ENCODE data around the gene CA5A.
"Not testable (repeated sequence)": the region's sequence is repeated elsewhere in the genome, so short reads cannot be mapped to it uniquely, and the experiment has no call there.

The CA5A gene

GRCh38 chr16:87948735-87949070 lies 12.4 kb upstream of the CA5A start:
- Histone ChIP-seq H3K36me3 (replicated peaks) (peaks cover 10% of the 10 kb centered on the region), H3K4me1 (peaks cover 12% of the 10 kb centered on the region), H3K27me3 (ENCODE audit: low read depth) (no peaks in the 10 kb centered on the region), H3K9me3 (no peaks in the 10 kb centered on the region), H3K4me3 (no peak overlapping the region)
- in situ Hi-C loops (cut with MboI; ENCODE audit: low sequenced_read_pairs), result no loop called here
- DNase-seq (ENCODE audit: low spot score in 2 of 2), result no peak

GRCh38 chr16:87948119-87948545 lies 11.8 kb upstream of the CA5A start:
- Histone ChIP-seq H3K4me3 (no peak overlapping the region), H3K36me3 (replicated peaks) (peaks cover 4% of the 10 kb centered on the region), H3K27me3 (ENCODE audit: low read depth) (no peaks in the 10 kb centered on the region), H3K4me1 (peaks cover 8% of the 10 kb centered on the region), H3K9me3 (no peaks in the 10 kb centered on the region)
- no peak for DNase-seq (ENCODE audit: low spot score in 2 of 2)
- in situ Hi-C loops (cut with MboI; ENCODE audit: low sequenced_read_pairs), result no loop called here

- Histone ChIP-seq H3K27me3 (ENCODE audit: low read depth) (no peaks in the 10 kb centered on the region), H3K36me3 (replicated peaks) (peaks cover 4% of the 10 kb centered on the region), H3K4me3 (no peak overlapping the region), H3K4me1 (peaks cover 5% of the 10 kb centered on the region), H3K9me3 (no peaks in the 10 kb centered on the region)
- in situ Hi-C loops (cut with MboI; ENCODE audit: low sequenced_read_pairs), result no loop called here
- DNase-seq (ENCODE audit: low spot score in 2 of 2), result no peak
Measured at GRCh38 chr16:87947356-87948118, 11.2 kb upstream of the CA5A start.

- Histone ChIP-seq H3K4me3 (no peak overlapping the region), H3K36me3 (replicated peaks) (peaks cover 2% of the 10 kb centered on the region), H3K4me1 (peaks cover 3% of the 10 kb centered on the region; the same call in 1 of the 2 replicates), H3K9me3 (no peaks in the 10 kb centered on the region), H3K27me3 (ENCODE audit: low read depth) (no peaks in the 10 kb centered on the region)
- no peak for DNase-seq (ENCODE audit: low spot score in 2 of 2)
- in situ Hi-C loops (cut with MboI; ENCODE audit: low sequenced_read_pairs), result no loop called here
Measured at GRCh38 chr16:87946596-87947347, 10.4 kb upstream of the CA5A start.

- H3K27me3 ChIP-seq (ENCODE audit: low read depth), result no peaks in the 10 kb centered on the region
- DNase-seq (ENCODE audit: low spot score in 2 of 2), result no peak
- no peaks in the 10 kb centered on the region for H3K9me3 ChIP-seq
- in situ Hi-C loops (cut with MboI; ENCODE audit: low sequenced_read_pairs), result no loop called here
- 0 out of 2 replicates have a peak, but pooled peaks cover under 1% of the 10 kb centered on the region for H3K4me1 ChIP-seq
- no peak overlapping the region for H3K4me3 ChIP-seq
- H3K36me3 ChIP-seq (replicated peaks), result no peaks in the 10 kb centered on the region
Measured at GRCh38 chr16:87945351-87946042, 9.2 kb upstream of the CA5A start.

GRCh38 chr16:87942680-87943079 lies 6.4 kb upstream of the CA5A start:
- Histone ChIP-seq H3K27me3 (ENCODE audit: low read depth) (no peaks in the 10 kb centered on the region), H3K9me3 (no peaks in the 10 kb centered on the region), H3K4me1 (no peaks in the 10 kb centered on the region), H3K36me3 (replicated peaks) (no peaks in the 10 kb centered on the region), H3K4me3 (no peak overlapping the region)
- DNase-seq (ENCODE audit: low spot score in 2 of 2), result no peak
- in situ Hi-C loops (cut with MboI; ENCODE audit: low sequenced_read_pairs), result no loop called here

- no peaks in the 10 kb centered on the region for H3K27me3 ChIP-seq (ENCODE audit: low read depth)
- H3K36me3 ChIP-seq (replicated peaks), result no peaks in the 10 kb centered on the region
- no peaks in the 10 kb centered on the region for H3K9me3 ChIP-seq
- H3K4me1 ChIP-seq, result no peaks in the 10 kb centered on the region
- no peak for DNase-seq (ENCODE audit: low spot score in 2 of 2)
- no peak overlapping the region for H3K4me3 ChIP-seq
- in situ Hi-C loops (cut with MboI; ENCODE audit: low sequenced_read_pairs), result no loop called here
Measured at GRCh38 chr16:87939562-87940423, 3.5 kb upstream of the CA5A start.

- H3K4me1 ChIP-seq, result no peaks in the 10 kb centered on the region
Measured at GRCh38 chr16:87938412-87938949, 2.2 kb upstream of the CA5A start.

GRCh38 chr16:87937231-87937542 lies 858 bp upstream of the CA5A start:
- H3K27me3 ChIP-seq (ENCODE audit: low read depth); DNase-seq (ENCODE audit: low spot score in 2 of 2); H3K9me3 ChIP-seq; H3K4me1 ChIP-seq; in situ Hi-C loops (cut with MboI; ENCODE audit: low sequenced_read_pairs); H3K4me3 ChIP-seq; H3K36me3 ChIP-seq (replicated peaks): not testable (repeated sequence)

More at GRCh38 chr16:87938412-87938949, 2.2 kb upstream of the CA5A start:
- in situ Hi-C loops (cut with MboI; ENCODE audit: low sequenced_read_pairs), result no loop called here
- Histone ChIP-seq H3K27me3 (ENCODE audit: low read depth) (no peaks in the 10 kb centered on the region), H3K9me3 (no peaks in the 10 kb centered on the region), H3K4me3 (no peak overlapping the region), H3K36me3 (replicated peaks) (no peaks in the 10 kb centered on the region)
- DNase-seq (ENCODE audit: low spot score in 2 of 2), result no peak

- H3K4me3 ChIP-seq; H3K27me3 ChIP-seq (ENCODE audit: low read depth); in situ Hi-C loops (cut with MboI; ENCODE audit: low sequenced_read_pairs); H3K4me1 ChIP-seq; H3K9me3 ChIP-seq; H3K36me3 ChIP-seq (replicated peaks); DNase-seq (ENCODE audit: low spot score in 2 of 2): not testable (repeated sequence)
Measured at GRCh38 chr16:87936016-87936374, 334 bp downstream of the CA5A start.

GRCh38 chr16:87934752-87935425 lies 1.4 kb downstream of the CA5A start:
- DNase-seq (ENCODE audit: low spot score in 2 of 2); in situ Hi-C loops (cut with MboI; ENCODE audit: low sequenced_read_pairs); H3K27me3 ChIP-seq (ENCODE audit: low read depth); H3K9me3 ChIP-seq; H3K4me3 ChIP-seq; H3K4me1 ChIP-seq; H3K36me3 ChIP-seq (replicated peaks): not testable (repeated sequence)

GRCh38 chr16:87933140-87933495 lies 3.2 kb downstream of the CA5A start:
- no peaks in the 10 kb centered on the region for H3K9me3 ChIP-seq
- in situ Hi-C loops (cut with MboI; ENCODE audit: low sequenced_read_pairs), result no loop called here
- no peak for DNase-seq (ENCODE audit: low spot score in 2 of 2)
- H3K27me3 ChIP-seq (ENCODE audit: low read depth), result no peaks in the 10 kb centered on the region
- no peaks in the 10 kb centered on the region for H3K36me3 ChIP-seq (replicated peaks)
- H3K4me1 ChIP-seq, result no peaks in the 10 kb centered on the region
- H3K4me3 ChIP-seq, result no peak overlapping the region
